Measurements from ENCODE around the gene MMP25. TPM values are rescaled to one million over a fixed set of nuclear protein-coding genes. Genes with fewer than 3 reads are reported as not detected.
A peak's percentile ranks its signal among the peaks of the same experiment; 100 is the strongest.

The MMP25 gene
- total and polyA plus RNA-seq, 9 of the 15 experiments (the other 6 are each of a cell fraction or from before 2014, with no cell fraction given): 0.03 to 0.04 TPM; not detected in 7

- TF ChIP-seq OTX1 (CRISPR knock-in tag; IDR thresholded peaks at IDR 0.05) (no peak), EP400 (IDR thresholded peaks at IDR 0.05) (peak; percentile 46; the same call in 1 of the 2 replicates), HNRNPUL1 (IDR thresholded peaks at IDR 0.05; ENCODE audit: low read length) (no peak), EWSR1 (IDR thresholded peaks at IDR 0.05; ENCODE audit: borderline replicate concordance, low read depth, partially characterized antibody) (no peak), ZBTB40 (IDR thresholded peaks at IDR 0.05) (no peak), ZBTB40 (CRISPR knock-in tag; IDR thresholded peaks at IDR 0.05) (no peak; the same call in 1 of the 2 replicates), HDAC2 (IDR thresholded peaks at IDR 0.05) (0 out of 2 replicates have a peak, but pooled peaks have one; percentile 20), RAD51 (IDR thresholded peaks at IDR 0.05; ENCODE audit: borderline replicate concordance, low read depth) (0 out of 2 replicates have a peak, but pooled peaks have one; percentile 29), SIX5 (IDR thresholded peaks at IDR 0.05; ENCODE audit: borderline replicate concordance in 1 of 2, insufficient read depth in 1 of 2, low read depth in 1 of 2, low read length in 2 of 2) (no peak), NFXL1 (CRISPR knock-in tag; IDR thresholded peaks at IDR 0.05) (no peak), TAF1 (IDR thresholded peaks at IDR 0.05; ENCODE audit: control insufficient read depth, extremely low read depth, insufficient read depth, low read length, severe bottlenecking) (no peak), GABPB1 (CRISPR knock-in tag; IDR thresholded peaks at IDR 0.05) (peak; percentile 8; the same call in 1 of the 2 replicates), MNT (conservative IDR thresholded peaks at IDR 0.05) (peak; percentile 48 to 61; a peak in 3 of 4 replicates), ATF7 (IDR thresholded peaks at IDR 0.05) (peak; percentile 71), ZNF143 (CRISPR knock-in tag; IDR thresholded peaks at IDR 0.05) (0 out of 2 replicates have a peak, but pooled peaks have one; percentile 16), RB1 (IDR thresholded peaks at IDR 0.05; ENCODE audit: low read depth) (peak; percentile 20; the same call in 1 of the 2 replicates), NELFE (IDR thresholded peaks at IDR 0.05; ENCODE audit: insufficient read depth, insufficient read length) (no peak)
These were observed 25.5 kb upstream of the MMP25 start (continued) for GRCh38 chr16:3020604-3021448.

Data from K562 (cell line).